Astrocyte (in vitro differentiated cells and primary cell): ENCODE measurements around the gene CR1L. TPM values are rescaled to one million over a fixed set of nuclear protein-coding genes. Genes with fewer than 3 reads are reported as not detected.

Experiments
- total RNA-seq: library from RNA; stranded (reverse); gene quantifications from 2 replicates; pipeline ENCODE4 v1.2.1, GENCODE V29; 2021

The CR1L gene
- total RNA-seq, 1 donor from 2014 or later, result not detected

Other genes starting within 250 kb of the CR1L start
- gene CR2, start 190.8 kb upstream of the CR1L start, total RNA-seq, result 0.07 and 0.09 TPM in 2 replicates
- gene CR1, start 149.0 kb upstream of the CR1L start, total RNA-seq, result 0.09 and 0.14 TPM in 2 replicates
- gene CD46, start 106.9 kb downstream of the CR1L start, total RNA-seq, result 175 and 176 TPM in 2 replicates